Ishikawa (cell line): Measurements from ENCODE around the gene EPS8L3.

Experiments
- CEBPB ChIP-seq: IDR thresholded peaks from 2 replicates; pipeline ENCODE4 v1.6.1; 2012
- CREB1 ChIP-seq: IDR thresholded peaks from 2 replicates; pipeline ENCODE4 v1.6.1; 2012; ENCODE audit warnings: low read depth
- EGR1 ChIP-seq: IDR thresholded peaks from 2 replicates; pipeline ENCODE4 v1.6.1; 2012
- EP300 ChIP-seq: IDR thresholded peaks from 2 replicates; pipeline ENCODE4 v1.6.1; 2012; ENCODE audit warnings: borderline replicate concordance
- FOXM1 ChIP-seq: IDR thresholded peaks from 2 replicates; pipeline ENCODE4 v1.6.1; 2012; ENCODE audit warnings: low read depth, borderline replicate concordance
- NFIC ChIP-seq: IDR thresholded peaks from 2 replicates; pipeline ENCODE4 v1.6.1; 2012
- RAD21 ChIP-seq: IDR thresholded peaks from 2 replicates; pipeline ENCODE4 v1.6.1; 2012; ENCODE audit warnings: low read depth
- TAF1 ChIP-seq: IDR thresholded peaks from 2 replicates; pipeline ENCODE4 v1.6.1; 2012; ENCODE audit warnings: low read depth, mild to moderate bottlenecking
- TCF12 ChIP-seq: IDR thresholded peaks from 2 replicates; pipeline ENCODE4 v1.6.1; 2012; ENCODE audit warnings: low read depth
- TEAD4 ChIP-seq: IDR thresholded peaks from 2 replicates; pipeline ENCODE4 v1.6.1; 2012
- YY1 ChIP-seq: IDR thresholded peaks from 2 replicates; pipeline ENCODE4 v1.6.1; 2012; ENCODE audit warnings: low read depth
- ZBTB7A ChIP-seq: IDR thresholded peaks from 2 replicates; pipeline ENCODE4 v1.6.1; 2012; ENCODE audit warnings: low read depth
- TF ChIP-seq, protein P1 (sequence below): IDR thresholded peaks from 2 replicates; pipeline ENCODE4 v1.6.1; 2012
- TF ChIP-seq, protein P2 (sequence below): IDR thresholded peaks from 2 replicates; pipeline ENCODE4 v1.6.1; 2012
- TF ChIP-seq, protein P3 (sequence below): IDR thresholded peaks from 2 replicates; pipeline ENCODE4 v1.6.1; 2012; ENCODE audit warnings: low read depth, mild to moderate bottlenecking

EPS8L3 gene

DNA sequence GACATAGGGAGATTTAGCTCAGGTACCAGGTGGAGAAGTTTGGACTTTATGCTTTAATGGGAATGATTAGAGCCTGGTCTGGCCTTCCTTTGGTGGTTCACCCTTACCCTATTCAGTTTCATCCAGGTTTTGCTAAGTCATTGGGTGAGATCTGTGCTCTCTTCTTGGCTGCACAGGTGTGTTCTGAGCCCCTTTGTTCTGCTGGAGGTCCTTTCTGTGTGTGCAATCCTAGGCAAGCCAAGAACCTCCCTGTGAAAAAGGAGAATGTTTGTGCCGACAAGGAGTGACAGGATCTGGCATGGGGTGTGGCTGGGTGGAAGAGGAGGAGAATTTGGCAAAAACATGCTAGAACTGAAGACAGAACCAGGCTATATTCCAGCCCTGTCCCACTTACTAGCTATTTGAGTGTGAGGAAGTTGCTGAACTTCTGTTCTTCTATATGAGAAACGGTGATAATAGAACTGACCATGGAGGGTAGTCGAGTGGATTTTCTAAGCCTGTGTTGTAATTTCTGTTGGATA lies 47.1 kb downstream of the EPS8L3 start:
- TF ChIP-seq TAF1 = no peak
- no peak for TF ChIP-seq EGR1
- TF ChIP-seq, protein P1, sequence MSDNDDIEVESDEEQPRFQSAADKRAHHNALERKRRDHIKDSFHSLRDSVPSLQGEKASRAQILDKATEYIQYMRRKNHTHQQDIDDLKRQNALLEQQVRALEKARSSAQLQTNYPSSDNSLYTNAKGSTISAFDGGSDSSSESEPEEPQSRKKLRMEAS = no peak
- no peak for TF ChIP-seq TCF12
- no peak for TF ChIP-seq ZBTB7A
- no peak for TF ChIP-seq FOXM1
- no peak for TF ChIP-seq YY1
- no peak for TF ChIP-seq RAD21
- TF ChIP-seq, protein P2, sequence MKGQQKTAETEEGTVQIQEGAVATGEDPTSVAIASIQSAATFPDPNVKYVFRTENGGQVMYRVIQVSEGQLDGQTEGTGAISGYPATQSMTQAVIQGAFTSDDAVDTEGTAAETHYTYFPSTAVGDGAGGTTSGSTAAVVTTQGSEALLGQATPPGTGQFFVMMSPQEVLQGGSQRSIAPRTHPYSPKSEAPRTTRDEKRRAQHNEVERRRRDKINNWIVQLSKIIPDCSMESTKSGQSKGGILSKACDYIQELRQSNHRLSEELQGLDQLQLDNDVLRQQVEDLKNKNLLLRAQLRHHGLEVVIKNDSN = no peak
- TF ChIP-seq, protein P3, sequence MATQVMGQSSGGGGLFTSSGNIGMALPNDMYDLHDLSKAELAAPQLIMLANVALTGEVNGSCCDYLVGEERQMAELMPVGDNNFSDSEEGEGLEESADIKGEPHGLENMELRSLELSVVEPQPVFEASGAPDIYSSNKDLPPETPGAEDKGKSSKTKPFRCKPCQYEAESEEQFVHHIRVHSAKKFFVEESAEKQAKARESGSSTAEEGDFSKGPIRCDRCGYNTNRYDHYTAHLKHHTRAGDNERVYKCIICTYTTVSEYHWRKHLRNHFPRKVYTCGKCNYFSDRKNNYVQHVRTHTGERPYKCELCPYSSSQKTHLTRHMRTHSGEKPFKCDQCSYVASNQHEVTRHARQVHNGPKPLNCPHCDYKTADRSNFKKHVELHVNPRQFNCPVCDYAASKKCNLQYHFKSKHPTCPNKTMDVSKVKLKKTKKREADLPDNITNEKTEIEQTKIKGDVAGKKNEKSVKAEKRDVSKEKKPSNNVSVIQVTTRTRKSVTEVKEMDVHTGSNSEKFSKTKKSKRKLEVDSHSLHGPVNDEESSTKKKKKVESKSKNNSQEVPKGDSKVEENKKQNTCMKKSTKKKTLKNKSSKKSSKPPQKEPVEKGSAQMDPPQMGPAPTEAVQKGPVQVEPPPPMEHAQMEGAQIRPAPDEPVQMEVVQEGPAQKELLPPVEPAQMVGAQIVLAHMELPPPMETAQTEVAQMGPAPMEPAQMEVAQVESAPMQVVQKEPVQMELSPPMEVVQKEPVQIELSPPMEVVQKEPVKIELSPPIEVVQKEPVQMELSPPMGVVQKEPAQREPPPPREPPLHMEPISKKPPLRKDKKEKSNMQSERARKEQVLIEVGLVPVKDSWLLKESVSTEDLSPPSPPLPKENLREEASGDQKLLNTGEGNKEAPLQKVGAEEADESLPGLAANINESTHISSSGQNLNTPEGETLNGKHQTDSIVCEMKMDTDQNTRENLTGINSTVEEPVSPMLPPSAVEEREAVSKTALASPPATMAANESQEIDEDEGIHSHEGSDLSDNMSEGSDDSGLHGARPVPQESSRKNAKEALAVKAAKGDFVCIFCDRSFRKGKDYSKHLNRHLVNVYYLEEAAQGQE = no peak
- TF ChIP-seq TEAD4 = no peak
- no peak for TF ChIP-seq NFIC

DNA sequence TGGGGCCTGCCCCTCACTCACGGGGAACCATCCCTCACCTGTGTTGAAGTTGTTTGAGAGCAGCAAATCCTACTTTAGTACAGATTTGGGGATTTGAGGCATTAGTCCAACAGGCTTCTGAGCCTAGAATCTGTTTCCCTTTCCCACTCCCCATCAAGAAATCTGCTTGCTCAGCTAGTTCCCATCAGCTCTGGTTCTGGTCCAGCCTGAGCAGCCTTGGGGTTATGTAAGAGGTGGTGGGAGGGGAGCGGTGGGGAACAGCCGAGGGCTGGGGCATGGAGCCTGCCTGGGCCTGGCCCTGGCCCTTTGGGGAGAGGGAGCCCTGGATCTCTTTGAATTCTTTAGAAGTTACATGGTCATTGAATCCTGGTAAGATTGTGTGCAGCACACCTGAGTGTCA lies 47.6 kb downstream of the EPS8L3 start:
- TF ChIP-seq, protein P1 = no peak
- no peak for TF ChIP-seq TAF1

DNA sequence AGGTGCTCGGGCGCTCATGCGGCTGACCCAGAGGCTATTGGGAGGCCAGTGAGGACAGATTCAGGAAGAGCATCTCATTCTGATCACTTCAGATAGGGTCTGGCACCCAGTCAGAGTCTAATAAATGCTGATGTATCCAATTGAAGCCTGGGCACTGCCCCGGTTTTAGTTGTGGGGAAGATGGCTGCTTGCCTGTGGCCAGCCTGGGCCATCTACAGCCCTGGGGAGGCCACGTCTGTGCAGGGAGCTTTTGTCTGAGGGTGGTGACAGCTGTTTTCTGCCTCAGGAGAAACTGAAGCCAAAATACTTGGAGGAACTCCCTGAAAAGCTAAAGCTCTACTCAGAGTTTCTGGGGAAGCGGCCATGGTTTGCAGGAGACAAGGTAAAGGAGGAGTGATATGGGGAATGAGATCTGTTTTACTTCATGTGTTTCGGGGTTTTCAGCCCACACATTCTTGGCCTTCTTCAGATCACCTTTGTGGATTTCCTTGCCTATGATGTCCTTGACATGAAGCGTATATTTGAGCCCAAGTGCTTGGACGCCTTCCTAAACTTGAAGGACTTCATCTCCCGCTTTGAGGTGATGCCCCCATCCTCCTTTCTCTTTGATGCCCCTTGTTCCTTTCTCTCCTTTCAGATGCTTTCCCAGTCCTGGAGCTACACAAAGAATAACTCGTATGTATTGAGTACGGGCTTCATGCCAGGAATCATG lies 48.9 kb downstream of the EPS8L3 start:
- no peak for TF ChIP-seq TEAD4
- no peak for TF ChIP-seq EP300
- TF ChIP-seq NFIC = no peak
- TF ChIP-seq CEBPB = no peak
- TF ChIP-seq CREB1 = no peak
- TF ChIP-seq ZBTB7A = no peak
- TF ChIP-seq, protein P3 = no peak
- TF ChIP-seq, protein P1 = no peak
- TF ChIP-seq YY1 = no peak
- TF ChIP-seq FOXM1 = no peak
- TF ChIP-seq, protein P2 = no peak

DNA sequence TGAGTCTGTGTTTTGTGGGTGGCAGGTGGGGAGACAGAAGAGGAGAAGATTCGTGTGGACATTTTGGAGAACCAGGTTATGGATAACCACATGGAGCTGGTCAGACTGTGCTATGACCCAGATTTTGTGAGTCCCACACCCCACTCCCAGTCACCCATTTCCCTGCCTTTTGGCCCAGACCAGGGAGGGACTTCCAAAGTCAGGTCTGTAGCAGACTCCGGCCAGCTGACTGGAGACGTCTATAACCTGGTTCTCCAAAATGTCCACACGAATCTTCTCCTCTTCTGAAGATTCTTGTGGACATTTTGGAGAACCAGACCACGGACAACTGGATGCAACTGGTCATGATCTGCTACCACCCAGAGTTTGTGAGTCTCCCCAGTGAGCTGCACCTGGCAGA lies 50.1 kb downstream of the EPS8L3 start:
- TF ChIP-seq TCF12 (no peak), EP300 (no peak), FOXM1 (no peak), RAD21 (no peak), ZBTB7A (no peak), CEBPB (no peak), YY1 (no peak), NFIC (no peak), EGR1 (no peak), TEAD4 (no peak), CREB1 (no peak)
- TF ChIP-seq, protein P1 = no peak
- TF ChIP-seq, protein P2 = no peak
- TF ChIP-seq, protein P3 = no peak
